Spleen (tissue), 11 donors: ENCODE results near the gene AP1G1. TPM values are rescaled to one million over a fixed set of nuclear protein-coding genes. Genes with fewer than 3 reads are reported as not detected.
"Not testable (repeated sequence)": the region's sequence is repeated elsewhere in the genome, so short reads cannot be mapped to it uniquely, and the experiment has no call there.

Source experiments
- DNase-seq: peaks from one replicate; pipeline ENCODE4 v3.0.0-alpha.2; 2020
- H3K27ac ChIP-seq, 8 donors: fragments of 200-600 bp; sonication (generic) in 7 of 8; 1 replicate in 4 of 8; 2 replicates in 4 of 8; pipeline versions ENCODE4 v1.5.0 to v1.8.0; 2016 to 2021; ENCODE audit warnings: inconsistent platforms in 4 of 8, mild to moderate bottlenecking in 4 of 8, moderate library complexity in 1 of 8
- H3K27me3 ChIP-seq, 7 donors: fragments of 200-600 bp; sonication (generic) in 6 of 7; replicated peaks in 1 of 7; 1 replicate in 4 of 7; 2 replicates in 3 of 7; pipeline versions ENCODE4 v1.5.0 to v1.8.0; 2016 to 2021; ENCODE audit warnings: inconsistent platforms in 3 of 7, mild to moderate bottlenecking in 1 of 7
- H3K36me3 ChIP-seq, 6 donors: fragments of 200-600 bp; sonication (generic) in 5 of 6; 1 replicate in 4 of 6; 2 replicates in 2 of 6; pipeline versions ENCODE4 v1.5.0 to v1.8.0; 2016 to 2021; ENCODE audit warnings: inconsistent platforms in 2 of 6
- H3K4me1 ChIP-seq, 6 donors: fragments of 200-600 bp; sonication (generic) in 5 of 6; 1 replicate in 3 of 6; 2 replicates in 3 of 6; pipeline versions ENCODE4 v1.5.0 to v1.8.0; 2016 to 2021; ENCODE audit warnings: inconsistent platforms in 3 of 6
- H3K4me3 ChIP-seq, 8 donors: fragments of 200-600 bp; sonication (generic) in 7 of 8; 1 replicate in 4 of 8; 2 replicates in 4 of 8; pipeline versions ENCODE4 v1.5.0 to v1.8.0; 2016 to 2021; ENCODE audit warnings: inconsistent platforms in 4 of 8, mild to moderate bottlenecking in 4 of 8, moderate library complexity in 2 of 8
- H3K9me3 ChIP-seq, 8 donors: fragments of 200-600 bp; sonication (generic) in 7 of 8; 1 replicate in 4 of 8; 2 replicates in 4 of 8; pipeline versions ENCODE4 v1.5.0 to v1.8.0; 2016 to 2021; ENCODE audit warnings: inconsistent platforms in 4 of 8
- POLR2A ChIP-seq, 3 donors: fragments of 450-650 bp; IDR thresholded peaks; one replicate each; pipeline ENCODE4 v1.5.1; 2017; ENCODE audit warnings: antibody characterized with exemption in 3 of 3, mild to moderate bottlenecking in 1 of 3
- POLR2AphosphoS5 ChIP-seq, 3 donors: sonication (generic); formaldehyde crosslinking; IDR thresholded peaks; one replicate each; pipeline ENCODE4 v1.5.1; 2017; ENCODE audit warnings: antibody characterized with exemption in 3 of 3
- WGBS, 5 donors: extraction: QIAGEN DNeasy Blood & Tissue Kit in 3 of 5; methylation state at CpG; one replicate each; pipeline versions ENCODE4 v1.1.5 to v1.1.7; 2013 to 2018; 5-methylcytosine and 5-hydroxymethylcytosine counted together
- intact Hi-C: fragments of 100-400 bp; cut with DNase I; formaldehyde crosslinking; loops from one replicate; pipeline ENCODE4 v1.15.0; 2023; ENCODE audit warnings: low total_unique reads
- polyA plus RNA-seq, 3 donors: library from polyadenylated mRNA; stranded (reverse); fragments of 200-250 nt; gene quantifications; one replicate each; pipeline ENCODE4 v1.2.1, GENCODE V29; 2013
- total RNA-seq, 7 donors: library from RNA; depleted of rRNA in 3 of 7; stranded (reverse); fragments of >200 nt in 3 of 7; fragmentation: NEBNext Ultra II Directional in 4 of 7; extraction: Animal tissue kit (Norgen Biotek cat#: 25700) in 4 of 7; gene quantifications; one replicate each; pipeline versions ENCODE4 v1.1.0 to v1.2.1, GENCODE V29; 2016 to 2021
- TF ChIP-seq, protein P1 (sequence below), 11 experiments: fragments of 200-600 bp in 7 of 11; fragments of 450-650 bp in 4 of 11; sonication (generic) in 4 of 11; IDR thresholded peaks in 8 of 11; conservative IDR thresholded peaks in 3 of 11; 1 replicate in 7 of 11; 2 replicates in 4 of 11; pipeline versions ENCODE4 v1.4.0 to v1.8.0; 2016 to 2021; ENCODE audit warnings: antibody characterized with exemption in 11 of 11, inconsistent platforms in 4 of 11, mild to moderate bottlenecking in 1 of 11
- donor health status: healthy with polysubstance abuse.
- donor health status: DM: no; HTN: no; CAD: no; lungs with moderate emphysema.
- donor health status: DM: no; HTN: no; CAD: no.
- donor health status: Bipolar disorder and iron deficiency.
- donor health status: healthy.
- donor health status: DM: no; HTN: no; CAD: no.
- donor health status: DM: yes; HTN: yes; CAD: no.

Gene AP1G1
- total and polyA plus RNA-seq, 10 donors = 11.2 to 125 (median 94.1) TPM

DNA sequence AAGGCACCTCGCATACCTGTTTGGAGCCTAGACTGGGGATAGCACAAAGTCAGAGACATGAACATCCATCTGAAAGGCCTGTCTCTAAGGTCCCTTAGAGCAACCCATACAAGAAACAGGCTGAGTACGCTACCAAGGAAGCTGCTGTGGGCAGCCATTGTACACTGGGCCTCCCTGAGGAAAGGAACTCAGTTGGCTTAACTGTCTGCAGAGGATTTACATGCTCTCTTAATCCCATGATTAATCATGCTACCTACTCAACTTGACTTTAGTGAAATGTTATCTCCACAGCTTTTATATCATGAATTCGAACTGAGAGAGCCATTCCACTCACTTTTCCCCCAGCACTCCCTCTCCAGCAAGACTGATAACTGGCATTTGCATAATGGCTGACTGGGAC lies 110.1 kb downstream of the AP1G1 start:
- Histone ChIP-seq H3K27me3 (no peaks in the 10 kb centered on the region), H3K9me3 (no peaks in the 10 kb centered on the region), H3K4me3 (no peak overlapping the region), H3K4me1 (peaks cover 0 to 15% (median 0%) of the 10 kb centered on the region in 6 donors), H3K27ac (no peak overlapping the region), H3K36me3 (peaks cover 0 to 38% (median 3%) of the 10 kb centered on the region in 6 donors)
- DNase-seq = no peak
- intact Hi-C loops = no loop called here
- WGBS, 5 donors = 90 to 99% (median 93%) methylated on average over 3 of the region's 3 CpGs
- TF ChIP-seq POLR2A (IDR thresholded peaks at IDR 0.05) = no peak

DNA sequence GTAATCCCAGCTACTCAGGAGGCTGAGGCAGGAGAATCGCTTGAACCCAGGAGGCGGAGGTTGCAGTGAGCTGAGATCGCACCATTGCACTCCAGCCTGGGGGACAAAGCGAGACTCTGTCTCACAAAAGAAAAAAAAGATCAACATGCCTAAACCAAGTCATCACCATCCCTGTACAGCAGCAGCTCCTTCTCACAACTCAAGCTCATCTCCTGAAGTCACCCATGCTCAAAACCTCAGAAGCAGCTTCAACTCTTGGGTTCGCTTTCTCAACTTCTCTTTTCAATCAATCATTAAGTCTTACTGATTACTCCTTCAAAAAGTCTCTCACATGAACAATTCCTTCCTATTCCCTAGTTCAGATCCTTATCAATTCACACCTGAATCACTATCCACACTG lies 115.5 kb downstream of the AP1G1 start:
- Histone ChIP-seq H3K4me3 (no peak overlapping the region), H3K27ac (no peak overlapping the region), H3K27me3 (no peaks in the 10 kb centered on the region), H3K36me3 (peaks cover 0 to 33% (median 14%) of the 10 kb centered on the region in 6 donors), H3K9me3 (no peaks in the 10 kb centered on the region), H3K4me1 (peaks cover 0 to 22% (median 0%) of the 10 kb centered on the region in 6 donors)
- DNase-seq = no peak
- intact Hi-C loops = no loop called here
- 79 to 93% (median 89%) methylated on average over 5 of the region's 5 CpGs for WGBS, 5 donors
- TF ChIP-seq POLR2AphosphoS5 (IDR thresholded peaks at IDR 0.05) = no peak
- TF ChIP-seq, protein P1, sequence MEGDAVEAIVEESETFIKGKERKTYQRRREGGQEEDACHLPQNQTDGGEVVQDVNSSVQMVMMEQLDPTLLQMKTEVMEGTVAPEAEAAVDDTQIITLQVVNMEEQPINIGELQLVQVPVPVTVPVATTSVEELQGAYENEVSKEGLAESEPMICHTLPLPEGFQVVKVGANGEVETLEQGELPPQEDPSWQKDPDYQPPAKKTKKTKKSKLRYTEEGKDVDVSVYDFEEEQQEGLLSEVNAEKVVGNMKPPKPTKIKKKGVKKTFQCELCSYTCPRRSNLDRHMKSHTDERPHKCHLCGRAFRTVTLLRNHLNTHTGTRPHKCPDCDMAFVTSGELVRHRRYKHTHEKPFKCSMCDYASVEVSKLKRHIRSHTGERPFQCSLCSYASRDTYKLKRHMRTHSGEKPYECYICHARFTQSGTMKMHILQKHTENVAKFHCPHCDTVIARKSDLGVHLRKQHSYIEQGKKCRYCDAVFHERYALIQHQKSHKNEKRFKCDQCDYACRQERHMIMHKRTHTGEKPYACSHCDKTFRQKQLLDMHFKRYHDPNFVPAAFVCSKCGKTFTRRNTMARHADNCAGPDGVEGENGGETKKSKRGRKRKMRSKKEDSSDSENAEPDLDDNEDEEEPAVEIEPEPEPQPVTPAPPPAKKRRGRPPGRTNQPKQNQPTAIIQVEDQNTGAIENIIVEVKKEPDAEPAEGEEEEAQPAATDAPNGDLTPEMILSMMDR (IDR thresholded peaks at IDR 0.05 in 8 of 11, conservative IDR thresholded peaks at IDR 0.05 in 3 of 11) = no peak
- TF ChIP-seq POLR2A (IDR thresholded peaks at IDR 0.05) = no peak

DNA sequence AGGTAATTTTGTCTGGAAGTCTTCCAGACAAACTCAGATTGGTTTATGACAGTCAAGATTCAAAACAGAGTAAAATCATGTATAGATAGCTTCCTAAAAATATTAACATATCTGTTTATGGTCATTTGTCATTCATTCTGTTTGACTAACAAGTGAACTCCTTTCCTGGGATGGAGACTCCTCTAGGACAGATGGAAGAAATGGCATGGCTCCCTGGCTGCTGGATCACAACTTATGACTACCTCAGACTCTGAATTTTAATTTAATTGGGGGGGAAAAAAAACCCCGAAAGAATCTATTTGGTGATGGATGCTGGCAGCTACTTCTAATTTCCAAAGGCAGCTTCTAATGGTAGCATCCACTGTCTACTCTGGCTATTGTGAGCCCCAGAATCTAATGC lies 118.7 kb downstream of the AP1G1 start:
- no peak for DNase-seq
- 0 to 79% (median 0%) methylated on average over 1 of the region's 1 CpG for WGBS, 5 donors
- no peak overlapping the region for H3K27ac ChIP-seq
- peaks cover 0 to 13% (median 0%) of the 10 kb centered on the region in 6 donors for H3K4me1 ChIP-seq
- no peak overlapping the region for H3K4me3 ChIP-seq
- H3K36me3 ChIP-seq = peaks cover 0 to 58% (median 18%) of the 10 kb centered on the region in 6 donors
- H3K9me3 ChIP-seq = no peaks in the 10 kb centered on the region
- TF ChIP-seq POLR2A (IDR thresholded peaks at IDR 0.05) (no peak), POLR2AphosphoS5 (IDR thresholded peaks at IDR 0.05) (no peak)
- TF ChIP-seq, protein P1 (IDR thresholded peaks at IDR 0.05 in 8 of 11, conservative IDR thresholded peaks at IDR 0.05 in 3 of 11) = no peak
- intact Hi-C loops = no loop called here
- H3K27me3 ChIP-seq = no peaks in the 10 kb centered on the region

DNA sequence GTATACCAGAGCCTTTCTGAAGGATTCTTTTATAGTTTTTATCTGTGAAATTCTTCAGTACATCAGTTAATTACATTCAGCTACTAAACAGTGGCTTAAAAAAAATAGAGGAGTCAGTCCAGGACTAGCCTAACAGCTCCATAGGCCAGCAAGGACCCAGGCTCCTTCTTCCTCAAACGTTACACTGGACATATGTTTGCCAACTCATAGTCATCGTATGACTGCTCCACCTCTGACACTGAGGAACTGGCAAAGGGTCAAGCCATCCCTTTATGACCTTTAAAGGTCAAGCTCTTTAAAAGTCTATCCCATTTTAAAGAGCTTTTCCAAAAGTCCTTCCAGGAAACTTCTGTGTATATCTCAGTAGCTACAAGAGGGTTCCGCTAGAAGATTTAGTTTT lies 120.8 kb downstream of the AP1G1 start:
- intact Hi-C loops = no loop called here
- Histone ChIP-seq H3K27me3 (no peaks in the 10 kb centered on the region), H3K27ac (no peak overlapping the region), H3K36me3 (peaks cover 0 to 76% (median 24%) of the 10 kb centered on the region in 6 donors), H3K4me1 (peaks cover 0 to 1% (median 0%) of the 10 kb centered on the region in 6 donors), H3K4me3 (no peak overlapping the region), H3K9me3 (no peaks in the 10 kb centered on the region)
- DNase-seq = no peak
- WGBS, 5 donors = 63 to 88% (median 78%) methylated on average over 3 of the region's 3 CpGs
- TF ChIP-seq POLR2A (IDR thresholded peaks at IDR 0.05) (no peak), POLR2AphosphoS5 (IDR thresholded peaks at IDR 0.05) (no peak)
- TF ChIP-seq, protein P1 (IDR thresholded peaks at IDR 0.05 in 8 of 11, conservative IDR thresholded peaks at IDR 0.05 in 3 of 11) = no peak

DNA sequence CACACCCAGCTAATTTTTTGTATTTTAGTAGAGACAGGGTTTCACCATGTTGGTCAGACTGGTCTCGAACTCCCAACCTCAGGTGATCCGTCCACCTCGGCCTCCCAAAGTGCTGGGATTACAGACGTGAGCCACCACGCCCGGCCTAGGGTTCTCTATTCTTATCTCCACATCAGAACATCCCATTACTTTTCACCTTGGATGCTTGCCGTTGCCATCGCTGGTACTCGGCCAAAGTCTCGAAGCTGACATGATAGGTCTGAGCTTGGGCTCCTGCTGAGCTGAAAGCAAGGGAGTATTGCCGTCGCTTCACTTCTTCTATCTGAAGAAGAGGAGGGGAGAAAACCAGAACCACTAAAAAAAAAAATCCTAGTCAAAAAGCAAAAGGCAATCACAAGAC lies 124.4 kb downstream of the AP1G1 start:
- H3K27ac ChIP-seq, DNase-seq, H3K4me3 ChIP-seq, H3K27me3 ChIP-seq, H3K9me3 ChIP-seq, intact Hi-C loops, H3K4me1 ChIP-seq: not testable (repeated sequence)
- WGBS, 5 donors = 94 to 97% (median 96%) methylated on average over 12 of the region's 12 CpGs
- H3K36me3 ChIP-seq = peaks cover 0 to 92% (median 22%) of the 10 kb centered on the region in 6 donors
